ENCODE measurements around the gene EGF. TPM values are rescaled to one million over a fixed set of nuclear protein-coding genes. Genes with fewer than 3 reads are reported as not detected.

The EGF gene
- total RNA-seq, 5 donors from 2014 or later (not counting 1 experiment from before 2014, with no cell fraction given): 0.20 TPM; not detected in 4

- DNase-seq (no peak), ATAC-seq (replicated peaks in 1 of 4) (no peak)
- H3K4me1 ChIP-seq (ENCODE audit: control insufficient read depth in 1 of 2, extremely low read depth in 1 of 2, insufficient read depth in 2 of 2, low read length in 2 of 2): peaks cover 0 to 16% of the 10 kb centered on the region in 2 experiments
- peak overlapping the region; percentile 53 for H3K27ac ChIP-seq (ENCODE audit: low read length)
- H3K4me3 ChIP-seq (ENCODE audit: control insufficient read depth in 1 of 2, extremely low read depth in 1 of 2, low read length in 1 of 2): no peak overlapping the region
- no peaks in the 10 kb centered on the region for H3K9me3 Mint-ChIP-seq
- H3K36me3 Mint-ChIP-seq: no peaks in the 10 kb centered on the region
- H3K9me3 ChIP-seq: no peaks in the 10 kb centered on the region
- H3K36me3 ChIP-seq (ENCODE audit: control insufficient read depth in 2 of 2, extremely low read depth in 1 of 2, insufficient read depth in 1 of 2, low read length in 1 of 2): no peaks in the 10 kb centered on the region
- ChIA-PET CTCF (interaction anchor here in 1 of 2 donors (1.4 kb wide), 1 partner anchor 10 kb away, joined by 6 read pairs; no protein-coding TSS in a partner anchor), POLR2A (interaction anchor here in 1 of 2 donors (0.5 kb wide), 1 partner anchor 106 kb away, joined by 5 read pairs; no protein-coding TSS in a partner anchor)
- H3K4me3 Mint-ChIP-seq: peak overlapping the region in 1 of 3 donors; percentile 72
- H3K4me1 Mint-ChIP-seq: peaks cover 16 to 46% (median 35%) of the 10 kb centered on the region in 3 donors
- no CpG with 5 or more reads among the region's 1 CpG for WGBS (ENCODE audit: insufficient coverage)
- H3K27me3 ChIP-seq (replicated peaks in 1 of 2; ENCODE audit: control insufficient read depth in 2 of 2, extremely low read depth in 1 of 2, insufficient read depth in 2 of 2, low read length in 1 of 2): no peaks in the 10 kb centered on the region
- H3K27ac Mint-ChIP-seq: peak overlapping the region in 1 of 2 donors; percentile 87
- no peaks in the 10 kb centered on the region for H3K27me3 Mint-ChIP-seq
These were observed 146.0 kb downstream of the EGF start for GRCh38 chr4:110058677-110059076.

GRCh38 chr4:110059556-110060191 lies 147.0 kb downstream of the EGF start:
- ATAC-seq (replicated peaks in 1 of 4) (peak; percentile 47 to 80 (median 52)), DNase-seq (peak in 1 of 35 experiments; percentile 29)
- H3K27me3 Mint-ChIP-seq: no peaks in the 10 kb centered on the region
- H3K27ac Mint-ChIP-seq: peak overlapping the region; percentile 82 to 87
- Histone ChIP-seq H3K9me3 (no peaks in the 10 kb centered on the region), H3K27ac (ENCODE audit: low read length) (peak overlapping the region; percentile 53), H3K4me3 (ENCODE audit: control insufficient read depth in 1 of 2, extremely low read depth in 1 of 2, low read length in 1 of 2) (peak overlapping the region in 1 of 2 donors; percentile 11), H3K27me3 (replicated peaks in 1 of 2; ENCODE audit: control insufficient read depth in 2 of 2, extremely low read depth in 1 of 2, insufficient read depth in 2 of 2, low read length in 1 of 2) (no peaks in the 10 kb centered on the region), H3K36me3 (ENCODE audit: control insufficient read depth in 2 of 2, extremely low read depth in 1 of 2, insufficient read depth in 1 of 2, low read length in 1 of 2) (no peaks in the 10 kb centered on the region), H3K4me1 (ENCODE audit: control insufficient read depth in 1 of 2, extremely low read depth in 1 of 2, insufficient read depth in 2 of 2, low read length in 2 of 2) (peaks cover 0 to 16% of the 10 kb centered on the region in 2 experiments)
- peaks cover 16 to 46% (median 35%) of the 10 kb centered on the region in 3 donors for H3K4me1 Mint-ChIP-seq
- no peaks in the 10 kb centered on the region for H3K36me3 Mint-ChIP-seq
- WGBS (ENCODE audit: insufficient coverage): no CpG with 5 or more reads among the region's 3 CpGs
- ChIA-PET CTCF (interaction anchor here (0.6 to 1.4 kb wide), 3 partner anchors 11 to 167 kb away, joined by 3 to 9 read pairs (median 6); no protein-coding TSS in a partner anchor), POLR2A (no interaction called here)
- peak overlapping the region; percentile 18 to 72 (median 48) for H3K4me3 Mint-ChIP-seq
- no peaks in the 10 kb centered on the region for H3K9me3 Mint-ChIP-seq

GRCh38 chr4:110061076-110061475 lies 148.4 kb downstream of the EGF start:
- no peaks in the 10 kb centered on the region for H3K9me3 ChIP-seq
- Mint-ChIP-seq H3K36me3 (no peaks in the 10 kb centered on the region), H3K4me3 (no peak overlapping the region), H3K9me3 (no peaks in the 10 kb centered on the region), H3K4me1 (peaks cover 16 to 40% (median 30%) of the 10 kb centered on the region in 3 donors), H3K27me3 (no peaks in the 10 kb centered on the region), H3K27ac (peak overlapping the region; percentile 2 to 87)
- 63% methylated on average over 1 of the region's 2 CpGs for WGBS (ENCODE audit: insufficient coverage)
- peaks cover 0 to 16% of the 10 kb centered on the region in 2 experiments for H3K4me1 ChIP-seq (ENCODE audit: control insufficient read depth in 1 of 2, extremely low read depth in 1 of 2, insufficient read depth in 2 of 2, low read length in 2 of 2)
- no peaks in the 10 kb centered on the region for H3K36me3 ChIP-seq (ENCODE audit: control insufficient read depth in 2 of 2, extremely low read depth in 1 of 2, insufficient read depth in 1 of 2, low read length in 1 of 2)
- H3K27me3 ChIP-seq (replicated peaks in 1 of 2; ENCODE audit: control insufficient read depth in 2 of 2, extremely low read depth in 1 of 2, insufficient read depth in 2 of 2, low read length in 1 of 2): no peaks in the 10 kb centered on the region
- no peak for DNase-seq
- CTCF ChIA-PET: no interaction called here
- POLR2A ChIA-PET: no interaction called here
- no peak overlapping the region for H3K4me3 ChIP-seq (ENCODE audit: control insufficient read depth in 1 of 2, extremely low read depth in 1 of 2, low read length in 1 of 2)
- peak overlapping the region; percentile 53 for H3K27ac ChIP-seq (ENCODE audit: low read length)
- no peak for ATAC-seq (replicated peaks in 1 of 4)

Other genes starting within 250 kb of the EGF start
- gene CASP6, start 209.4 kb upstream of the EGF start, total RNA-seq: 10 to 100 TPM; 16.8 to 23.2 (median 18.3) TPM
- gene PLA2G12A, start 182.8 kb upstream of the EGF start, total RNA-seq: 10 to 100 TPM; 11.4 to 20.6 (median 18.1) TPM
- gene CFI, start 110.9 kb upstream of the EGF start, total RNA-seq: under 1 TPM in 3 of 5 donors, not detected in 2; 0.55 to 0.92 (median 0.66) TPM
- 10 to 100 TPM in 4 of 5 donors, 1 to 10 TPM in 1; 8.1 to 13.9 (median 12.9) TPM for gene GAR1, start 97.1 kb upstream of the EGF start, total RNA-seq
- under 1 TPM in 4 of 5 donors, not detected in 1; 0.33 to 0.61 (median 0.34) TPM for gene RRH, start 84.9 kb upstream of the EGF start, total RNA-seq
- under 1 TPM; 0.12 to 0.41 (median 0.26) TPM for gene LRIT3, start 64.8 kb upstream of the EGF start, total RNA-seq

Data from T-cell (primary cell).